H1 (cell line): Measurements from ENCODE around the gene MTHFS. TPM values are rescaled to one million over a fixed set of nuclear protein-coding genes. Genes with fewer than 3 reads are reported as not detected.
A peak's percentile ranks its signal among the peaks of the same experiment; 100 is the strongest.

Source experiments
- CTCF ChIA-PET: fragments of 300-600 bp; sonication (Branson Sonifier 250); formaldehyde crosslinking; loops from one replicate; lab custom pipeline; 2021; ENCODE audit not compliant: partially characterized antibody; lab: Charles Lee
- POLR2A ChIA-PET: fragments of 300-600 bp; sonication (Branson Sonifier 250); formaldehyde crosslinking; loops from one replicate; lab custom pipeline; 2021; ENCODE audit warnings: inconsistent platforms; ENCODE audit not compliant: partially characterized antibody; lab: Charles Lee
- DNase-seq, 2 experiments: peaks; one replicate each; pipeline versions ENCODE4 v3.0.0 to v3.0.0-alpha.2; 2010 to 2022; ENCODE audit warnings: low spot score in 2 of 2, low read depth in 1 of 2, mixed read lengths in 1 of 2
- FAIRE-seq: peaks from 2 replicates; lab custom pipeline; 2011; peaks lifted over from hg19 to GRCh38; lab: Jason Lieb, UNC
- H2AFZ ChIP-seq: 2 replicates; pipeline ENCODE4 v1.8.1; 2012; ENCODE audit warnings: low read length, inconsistent platforms
- H2AK5ac ChIP-seq: 2 replicates; pipeline ENCODE4 v1.6.1; 2013; ENCODE audit warnings: low read depth, low read length
- H2BK120ac ChIP-seq: replicated peaks from 2 replicates; pipeline ENCODE3; 2013; ENCODE audit warnings: low read depth, low read length, inconsistent platforms
- H2BK12ac ChIP-seq: 2 replicates; pipeline ENCODE4 v1.6.1; 2013; ENCODE audit warnings: low read depth, low read length
- H2BK15ac ChIP-seq: 2 replicates; pipeline ENCODE4 v1.6.1; 2013; ENCODE audit warnings: low read length
- H2BK20ac ChIP-seq: 2 replicates; pipeline ENCODE4 v1.6.1; 2013; ENCODE audit warnings: low read length
- H2BK5ac ChIP-seq: 2 replicates; pipeline ENCODE4 v1.6.1; 2013; ENCODE audit warnings: low read depth, low read length
- H3K14ac ChIP-seq: 2 replicates; pipeline ENCODE4 v1.6.1; 2013; ENCODE audit warnings: inconsistent platforms; ENCODE audit not compliant: insufficient read length
- H3K18ac ChIP-seq: 2 replicates; pipeline ENCODE4 v1.6.1; 2013; ENCODE audit warnings: low read length; ENCODE audit errors: extremely low read depth
- H3K23ac ChIP-seq: 2 replicates; pipeline ENCODE4 v1.6.1; 2013; ENCODE audit warnings: inconsistent platforms; ENCODE audit not compliant: insufficient read length
- H3K23me2 ChIP-seq: 2 replicates; pipeline ENCODE4 v1.6.1; 2013; ENCODE audit warnings: low read depth, low read length
- H3K27ac ChIP-seq: 2 replicates; pipeline ENCODE4 v1.6.1; 2011; ENCODE audit warnings: low read depth, low read length, inconsistent platforms
- H3K27me3 ChIP-seq, 4 experiments: replicated peaks in 1 of 4; 1 replicate in 1 of 4; 2 replicates in 3 of 4; pipeline versions ENCODE4 v1.6.1 to v1.8.1; 2011 to 2013; ENCODE audit warnings: low read length in 3 of 4, mild to moderate bottlenecking in 3 of 4, inconsistent platforms in 2 of 4, mixed read lengths in 2 of 4, moderate library complexity in 1 of 4; ENCODE audit not compliant: control insufficient read depth in 3 of 4, insufficient read depth in 3 of 4; ENCODE audit errors: extremely low read depth in 1 of 4
- H3K36me3 ChIP-seq, 4 experiments: 2 replicates each; pipeline versions ENCODE4 v1.6.1 to v1.8.1; 2011 to 2013; ENCODE audit warnings: mild to moderate bottlenecking in 4 of 4, low read length in 3 of 4, moderate library complexity in 2 of 4, control low read depth in 1 of 4, inconsistent platforms in 1 of 4; ENCODE audit not compliant: insufficient read depth in 4 of 4, control insufficient read depth in 2 of 4
- H3K4ac ChIP-seq: replicated peaks from 2 replicates; pipeline ENCODE3; 2013; ENCODE audit warnings: low read length, low read depth, mixed read lengths, inconsistent platforms; ENCODE audit not compliant: insufficient read length
- H3K4me1 ChIP-seq, 4 experiments: replicated peaks in 1 of 4; 1 replicate in 1 of 4; 2 replicates in 3 of 4; pipeline versions ENCODE4 v1.6.1 to v1.8.1; 2011 to 2013; ENCODE audit warnings: low read length in 3 of 4, inconsistent platforms in 2 of 4, mixed read lengths in 1 of 4; ENCODE audit not compliant: insufficient read depth in 4 of 4, control insufficient read depth in 3 of 4
- H3K4me2 ChIP-seq, 2 experiments: 2 replicates each; pipeline versions ENCODE4 v1.6.1 to v1.8.1; 2011 to 2013; ENCODE audit warnings: low read depth in 2 of 2, low read length in 2 of 2, control low read depth in 1 of 2, inconsistent platforms in 1 of 2, mild to moderate bottlenecking in 1 of 2; ENCODE audit not compliant: insufficient read depth in 1 of 2
- H3K4me3 ChIP-seq, 4 experiments: fragments of 200-600, 300-600 bp in 1 of 4; sonication (generic), shearing (Covaris generic), sonication (Bioruptor Twin) in 1 of 4; 2 replicates each; pipeline versions ENCODE4 v1.5.1 to v1.8.1; 2011 to 2016; ENCODE audit warnings: low read length in 4 of 4, low read depth in 3 of 4, control low read depth in 2 of 4, inconsistent platforms in 2 of 4, mild to moderate bottlenecking in 2 of 4, mixed read lengths in 1 of 4, moderate library complexity in 1 of 4; ENCODE audit not compliant: insufficient read depth in 2 of 4; ENCODE audit errors: extremely low read depth in 1 of 4
- H3K56ac ChIP-seq: replicated peaks from 2 replicates; pipeline ENCODE3; 2013; ENCODE audit warnings: low read depth, mild to moderate bottlenecking, mixed read lengths, low read length, inconsistent platforms; ENCODE audit not compliant: insufficient read length
- H3K79me1 ChIP-seq: 2 replicates; pipeline ENCODE4 v1.6.1; 2013; ENCODE audit warnings: low read depth, low read length, control low read depth
- H3K79me2 ChIP-seq, 2 experiments: 2 replicates each; pipeline versions ENCODE4 v1.6.1 to v1.8.1; 2012 to 2013; ENCODE audit warnings: low read length in 2 of 2, mild to moderate bottlenecking in 2 of 2, inconsistent platforms in 1 of 2; ENCODE audit not compliant: insufficient read depth in 2 of 2, control insufficient read depth in 1 of 2
- H3K9ac ChIP-seq, 4 experiments: replicated peaks in 1 of 4; 1 replicate in 1 of 4; 2 replicates in 3 of 4; pipeline versions ENCODE4 v1.6.1 to v1.8.1; 2011 to 2013; ENCODE audit warnings: low read depth in 3 of 4, low read length in 3 of 4, control low read depth in 2 of 4, mild to moderate bottlenecking in 2 of 4, moderate library complexity in 2 of 4, inconsistent platforms in 1 of 4; ENCODE audit errors: extremely low read depth in 1 of 4
- H3K9me3 ChIP-seq, 2 experiments: 2 replicates each; pipeline versions ENCODE4 v1.6.1 to v1.8.1; 2012 to 2013; ENCODE audit warnings: mild to moderate bottlenecking in 2 of 2, moderate library complexity in 2 of 2, control low read depth in 1 of 2, inconsistent platforms in 1 of 2, low read depth in 1 of 2, low read length in 1 of 2, mixed read lengths in 1 of 2; ENCODE audit not compliant: insufficient read depth in 2 of 2
- H4K20me1 ChIP-seq, 2 experiments: replicated peaks in 1 of 2; 2 replicates each; pipeline versions ENCODE3 to v1.8.1; 2011 to 2013; ENCODE audit warnings: inconsistent platforms in 2 of 2, low read length in 2 of 2, mild to moderate bottlenecking in 1 of 2; ENCODE audit not compliant: insufficient read depth in 2 of 2, control insufficient read depth in 1 of 2
- H4K5ac ChIP-seq: 2 replicates; pipeline ENCODE4 v1.6.1; 2013; ENCODE audit warnings: low read length, low read depth, mixed read lengths, inconsistent platforms; ENCODE audit not compliant: insufficient read length
- H4K8ac ChIP-seq: 2 replicates; pipeline ENCODE4 v1.8.0; 2013; ENCODE audit warnings: mild to moderate bottlenecking, moderate library complexity, low read length, inconsistent platforms; ENCODE audit not compliant: insufficient read depth; ENCODE audit errors: extremely low read depth
- H4K91ac ChIP-seq: replicated peaks from 2 replicates; pipeline ENCODE3; 2013; ENCODE audit warnings: low read length, mixed read lengths, inconsistent platforms; ENCODE audit not compliant: insufficient read length
- CEBPB ChIP-seq: IDR thresholded peaks from 2 replicates; pipeline ENCODE4 v1.6.1; 2012; ENCODE audit warnings: low read depth, low read length
- CHD1 ChIP-seq: IDR thresholded peaks from 2 replicates; pipeline ENCODE4 v1.6.1; 2012; ENCODE audit warnings: low read depth, low read length, improper control_type of control experiment
- EP300 ChIP-seq, 2 experiments: IDR thresholded peaks; 1 replicate in 1 of 2; 2 replicates in 1 of 2; pipeline ENCODE4 v1.6.1; 2011 to 2012; ENCODE audit warnings: low read depth in 2 of 2, low read length in 2 of 2, mild to moderate bottlenecking in 2 of 2, borderline replicate concordance in 1 of 2, inconsistent platforms in 1 of 2, moderate library complexity in 1 of 2
- JUND ChIP-seq: IDR thresholded peaks from 2 replicates; pipeline ENCODE4 v1.6.1; 2011; ENCODE audit warnings: mild to moderate bottlenecking, improper control_type of control experiment, low read length
- SRF ChIP-seq: IDR thresholded peaks from 2 replicates; pipeline ENCODE4 v1.6.1; 2011; ENCODE audit warnings: mild to moderate bottlenecking, low read depth, low read length, moderate library complexity
- WGBS, 2 experiments: shearing (Covaris generic) in 1 of 2; methylation state at CpG; one replicate each; pipeline versions ENCODE4 v1.1.6 to v1.1.7; 2013 to 2015; ENCODE audit warnings: low lambda C conversion rate in 2 of 2, mixed read lengths in 2 of 2, inconsistent platforms in 1 of 2, low coverage in 1 of 2, missing lambda C conversion rate in 1 of 2; ENCODE audit not compliant: insufficient replicate concordance in 2 of 2, insufficient coverage in 1 of 2, insufficient read length in 1 of 2; ENCODE audit errors: extremely low coverage in 1 of 2, missing lambda C conversion rate in 1 of 2; 5-methylcytosine and 5-hydroxymethylcytosine counted together
- polyA plus RNA-seq, 7 experiments: library from polyadenylated mRNA; depleted of rRNA in 3 of 7; stranded (reverse) in 5 of 7; unstranded in 2 of 7; fragments of >200 nt in 5 of 7; fragments of 200-250 nt in 2 of 7; gene quantifications; 1 replicate in 5 of 7; 2 replicates in 1 of 7; 4 replicates in 1 of 7; pipeline versions ENCODE4 v1.2.1 to v1.2.3, GENCODE V29; 2011 to 2013; ENCODE audit warnings: missing spikeins in 2 of 7, mixed read lengths in 2 of 7
- total RNA-seq: library from RNA; stranded (reverse); fragmentation: NEBNext Ultra II Directional; extraction: Animal tissue kit (Norgen Biotek cat#: 25700); gene quantifications from 2 replicates; pipeline ENCODE4 v1.2.1, GENCODE V29; 2021

MTHFS gene
- total and polyA plus RNA-seq, 2 of the 8 experiments (the other 6 are each of a cell fraction or from before 2014, with no cell fraction given): 27.3 to 37.2 TPM

- no peak overlapping the region for H4K5ac ChIP-seq
- no peak overlapping the region for H4K91ac ChIP-seq
- no peaks in the 10 kb centered on the region; a peak in 1 of 4 replicates for H3K9me3 ChIP-seq
- no peak overlapping the region for H3K27ac ChIP-seq
- no peak overlapping the region for H3K18ac ChIP-seq
- no peak overlapping the region for H2BK120ac ChIP-seq
- no peak for TF ChIP-seq EP300 (IDR thresholded peaks at IDR 0.05; ENCODE audit: borderline replicate concordance in 1 of 2, low read depth in 2 of 2, low read length in 2 of 2)
- no peak for TF ChIP-seq SRF
- TF ChIP-seq JUND: no peak
- no peak for TF ChIP-seq CEBPB
- no peak for TF ChIP-seq CHD1
- peaks cover 0 to 12% (median 7%) of the 10 kb centered on the region in 4 experiments; a peak in 3 of 7 replicates for H3K4me1 ChIP-seq
- H3K79me1 ChIP-seq: peaks cover 4% of the 10 kb centered on the region; the same call in 1 of the 2 replicates
- H3K27me3 ChIP-seq: no peaks in the 10 kb centered on the region
- no peak overlapping the region for H3K9ac ChIP-seq
- H3K56ac ChIP-seq: no peak overlapping the region
- no peak overlapping the region for H3K23ac ChIP-seq
- peak overlapping the region; percentile 13; the same call in 1 of the 2 replicates for H2BK5ac ChIP-seq
- peak overlapping the region; percentile 53 to 95 (median 64) for H3K4me3 ChIP-seq
- no peak overlapping the region for H2AFZ ChIP-seq
- no peak for DNase-seq
- no peak overlapping the region for H2BK15ac ChIP-seq
- H3K79me2 ChIP-seq: peaks cover 11 to 28% of the 10 kb centered on the region in 2 experiments; a peak in 3 of 4 replicates
- POLR2A ChIA-PET: no interaction called here
- WGBS, 2 experiments: 91% methylated on average over 24 of the region's 24 CpGs; no CpG with 5 or more reads in 1 of the 2 experiments
- no peak overlapping the region for H2BK20ac ChIP-seq
- H3K23me2 ChIP-seq: peaks cover 8% of the 10 kb centered on the region; the same call in 1 of the 2 replicates
- no peak overlapping the region for H3K14ac ChIP-seq
- H4K8ac ChIP-seq: peak overlapping the region; percentile 71; the same call in 1 of the 2 replicates
- CTCF ChIA-PET: no interaction called here
- no peaks in the 10 kb centered on the region for H4K20me1 ChIP-seq
- peaks cover 0 to 16% (median 0%) of the 10 kb centered on the region in 4 experiments; a peak in 1 of 8 replicates for H3K36me3 ChIP-seq
- FAIRE-seq: no peak
- peak overlapping the region; percentile 5 to 63; a peak in 2 of 4 replicates for H3K4me2 ChIP-seq
- no peak overlapping the region for H2AK5ac ChIP-seq
- H3K4ac ChIP-seq: no peak overlapping the region
- no peak overlapping the region for H2BK12ac ChIP-seq
Observed at GRCh38 chr15:79924379-79924778, 27.6 kb upstream of the MTHFS start.
